Measurements from ENCODE around the gene CKS1B. TPM values are rescaled to one million over a fixed set of nuclear protein-coding genes. Genes with fewer than 3 reads are reported as not detected.

CKS1B gene
- total RNA-seq, 1 experiment from 2014 or later: 303 TPM

DNA sequence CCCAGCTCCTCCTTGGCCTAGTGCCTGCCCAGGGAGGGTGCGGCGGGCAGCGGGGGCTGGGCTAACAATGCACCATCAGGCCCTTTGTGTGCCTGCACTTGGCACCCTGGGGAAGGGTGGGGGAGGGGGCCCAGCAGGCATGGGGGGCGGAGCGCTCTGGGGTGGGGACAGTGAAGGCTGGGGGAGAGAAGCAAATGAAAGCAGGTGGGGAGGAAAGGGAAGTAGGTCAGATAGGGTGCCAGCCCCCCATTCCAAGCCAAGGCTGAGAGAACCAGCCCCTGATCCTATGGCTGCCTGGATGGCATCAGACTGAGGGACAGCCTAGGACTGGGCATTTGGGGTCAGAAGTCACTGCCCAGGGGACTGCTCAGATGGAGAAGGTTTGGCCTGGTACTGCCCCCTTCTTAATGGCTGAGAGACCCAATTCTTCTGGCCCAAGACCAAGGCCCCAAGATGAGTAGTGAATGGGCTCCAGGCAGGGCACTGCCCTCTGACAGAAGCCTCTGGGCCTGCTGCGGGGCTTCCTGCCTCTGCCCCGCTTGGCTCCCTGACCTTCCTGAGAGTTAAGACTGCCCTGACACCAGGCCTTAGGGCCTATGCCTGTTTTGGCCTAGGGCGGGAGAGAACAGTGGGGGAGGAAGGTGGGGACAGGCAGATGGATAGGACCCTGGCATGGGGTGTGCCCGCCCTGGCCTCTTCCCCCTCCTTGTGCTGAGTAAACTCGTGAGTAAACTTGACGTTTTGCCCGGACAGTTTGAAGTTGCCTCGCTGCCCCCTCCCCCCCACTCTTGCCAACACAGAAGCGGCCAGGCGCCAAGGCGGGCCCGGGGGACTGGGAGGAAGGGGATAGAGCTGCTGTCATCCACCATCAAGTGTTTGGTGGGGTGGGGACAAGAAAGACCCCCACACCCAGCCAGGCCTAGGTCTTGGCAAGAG is 30.9 kb downstream of the CKS1B start:
- H3K27ac ChIP-seq: no peak overlapping the region
- H3K4me1 ChIP-seq: no peaks in the 10 kb centered on the region
- no peaks in the 10 kb centered on the region for H3K9me3 ChIP-seq (replicated peaks)

DNA sequence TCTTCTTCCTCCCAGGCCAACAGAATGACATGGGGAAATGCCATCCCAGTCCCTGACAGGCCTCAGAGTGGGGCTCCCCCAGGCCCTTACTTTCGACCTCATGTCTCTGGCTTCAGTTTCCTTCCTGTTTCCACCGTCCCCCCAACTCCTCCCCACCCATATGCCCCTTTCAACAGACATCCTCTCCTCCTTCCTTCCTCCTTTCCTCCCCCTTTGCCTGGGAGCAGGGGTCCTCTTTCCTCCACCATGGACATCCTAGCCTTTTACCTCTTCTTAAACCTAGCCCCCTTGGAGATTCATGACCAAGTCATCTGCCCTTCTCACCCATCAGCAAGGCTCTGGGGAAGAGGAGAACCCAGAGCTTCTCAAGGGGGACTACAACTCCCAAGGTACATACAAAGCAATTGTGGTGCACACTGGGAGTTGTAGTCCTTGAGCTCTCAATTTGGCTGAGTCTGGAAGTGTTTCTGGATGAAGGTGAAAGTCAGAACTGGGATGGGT is 32.2 kb downstream of the CKS1B start:
- Histone ChIP-seq H3K27ac (no peak overlapping the region), H3K36me3 (no peaks in the 10 kb centered on the region), H3K4me3 (no peak overlapping the region), H3K27me3 (no peaks in the 10 kb centered on the region), H3K4me1 (no peaks in the 10 kb centered on the region), H3K9me3 (replicated peaks) (no peaks in the 10 kb centered on the region)
- peak; percentile 24 to 46 for DNase-seq

More for the DNA sequence above, 30.9 kb downstream of the CKS1B start:
- no peaks in the 10 kb centered on the region for H3K27me3 ChIP-seq
- no peaks in the 10 kb centered on the region for H3K36me3 ChIP-seq
- H3K4me3 ChIP-seq: no peak overlapping the region
- no peak for DNase-seq

DNA sequence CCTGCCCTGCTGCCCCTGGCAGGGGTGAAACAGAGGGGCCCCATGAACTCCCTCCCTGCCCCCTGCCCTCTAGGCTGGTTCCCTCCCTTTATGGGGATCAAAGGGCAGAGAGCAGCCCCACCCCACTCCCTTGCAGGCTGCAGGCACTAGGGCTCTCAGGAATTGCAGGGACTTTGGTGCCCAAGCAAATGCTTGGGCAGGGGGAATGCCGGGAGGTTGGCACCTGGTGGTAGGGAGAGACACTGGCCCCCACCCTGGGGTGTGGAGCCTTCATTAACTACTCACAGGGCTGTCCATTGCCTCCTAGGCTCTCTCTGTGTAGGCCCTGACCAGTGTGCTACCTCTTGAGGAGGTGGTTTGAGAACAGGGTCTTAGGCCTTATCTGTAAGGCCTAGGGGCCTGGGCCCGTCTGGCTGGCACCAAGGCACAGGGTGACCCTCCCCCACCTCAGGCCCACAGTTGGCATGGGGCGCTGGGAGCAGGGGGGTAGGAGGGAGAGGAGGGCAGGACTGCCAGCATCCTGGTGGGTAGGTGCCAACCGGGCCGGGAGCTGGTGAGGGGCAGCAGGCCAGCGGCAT is 32.9 kb downstream of the CKS1B start:
- no peaks in the 10 kb centered on the region for H3K27me3 ChIP-seq
- no peaks in the 10 kb centered on the region for H3K9me3 ChIP-seq (replicated peaks)
- no peaks in the 10 kb centered on the region for H3K4me1 ChIP-seq
- no peak overlapping the region for H3K4me3 ChIP-seq
- no peaks in the 10 kb centered on the region for H3K36me3 ChIP-seq
- H3K27ac ChIP-seq: no peak overlapping the region
- DNase-seq: no peak

DNA sequence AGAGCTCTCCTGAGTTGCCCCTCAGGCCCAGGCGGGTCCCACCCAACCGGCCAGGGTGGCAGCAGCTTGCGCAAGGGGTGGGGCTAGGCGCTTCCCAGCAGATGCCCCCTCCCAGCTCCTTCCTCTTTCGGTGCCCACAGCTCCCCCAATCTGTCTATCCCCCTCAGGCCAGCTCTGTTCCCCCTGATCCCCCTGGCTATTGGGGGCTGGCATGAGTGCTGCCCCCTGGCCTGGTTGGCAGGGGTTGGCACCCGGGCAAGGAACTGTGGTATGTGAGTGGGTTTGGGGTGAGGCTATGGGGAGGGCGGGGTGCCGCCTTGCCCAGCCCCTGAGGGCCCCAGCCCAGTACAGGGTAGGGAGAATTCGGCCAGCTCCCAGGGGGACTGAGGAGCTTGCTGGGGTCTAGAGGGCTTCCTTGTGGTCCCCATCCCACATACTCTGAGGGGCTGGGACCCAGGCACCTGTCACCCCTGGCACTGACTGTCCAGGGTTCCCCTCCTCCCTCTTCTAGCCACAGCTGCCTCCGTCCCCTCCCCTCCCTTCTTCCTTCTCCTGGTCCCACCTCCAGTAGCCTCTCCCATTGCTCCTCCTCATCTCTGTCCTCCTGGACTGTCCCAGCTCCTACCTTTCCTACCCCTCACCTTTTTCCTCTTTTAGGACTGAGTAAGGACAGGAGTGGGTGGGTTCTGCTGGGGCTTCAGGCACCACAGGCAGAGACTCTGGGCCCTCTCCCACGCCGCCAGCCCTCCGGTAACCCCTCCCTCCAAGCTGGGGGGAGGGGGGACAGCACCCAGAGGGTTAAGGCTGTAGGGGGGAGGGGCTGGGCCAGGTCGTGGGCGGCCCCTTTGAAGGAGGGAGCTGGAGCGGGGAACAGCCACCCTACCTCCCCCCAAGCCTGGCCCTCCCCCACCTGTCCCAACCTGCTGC is 33.8 kb downstream of the CKS1B start:
- Histone ChIP-seq H3K9me3 (replicated peaks) (no peaks in the 10 kb centered on the region), H3K27ac (no peak overlapping the region), H3K4me3 (no peak overlapping the region), H3K4me1 (no peaks in the 10 kb centered on the region), H3K36me3 (no peaks in the 10 kb centered on the region), H3K27me3 (no peaks in the 10 kb centered on the region)
- no peak for DNase-seq

DNA sequence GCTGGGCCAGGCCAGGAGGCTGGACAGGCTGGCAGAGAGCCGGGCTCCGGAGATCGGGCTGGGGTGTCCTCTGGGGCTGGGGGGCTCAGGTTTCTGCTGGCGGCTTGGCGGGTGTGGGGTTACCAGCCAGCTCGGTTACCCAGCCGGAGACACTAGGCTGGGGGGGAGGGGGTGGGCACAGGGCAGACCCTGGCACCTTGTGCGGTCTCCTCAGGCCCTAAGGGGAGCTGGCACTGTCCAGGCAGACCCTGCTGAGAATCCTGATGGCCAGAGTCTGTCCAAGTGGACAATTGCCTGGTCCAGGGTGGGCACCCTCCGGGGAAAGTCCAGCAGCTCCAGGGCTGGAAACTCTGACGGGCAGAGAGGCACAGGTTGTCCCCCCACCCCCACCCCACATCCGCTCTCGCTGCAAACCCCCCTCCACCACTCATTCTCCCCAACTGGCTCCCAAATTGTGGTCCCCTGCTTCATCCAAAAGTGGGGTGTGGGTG is 34.8 kb downstream of the CKS1B start:
- no peaks in the 10 kb centered on the region for H3K9me3 ChIP-seq (replicated peaks)
- no peaks in the 10 kb centered on the region for H3K27me3 ChIP-seq
- H3K4me3 ChIP-seq: no peak overlapping the region
- no peak overlapping the region for H3K27ac ChIP-seq
- no peak for DNase-seq
- H3K36me3 ChIP-seq: no peaks in the 10 kb centered on the region
- no peaks in the 10 kb centered on the region for H3K4me1 ChIP-seq

DNA sequence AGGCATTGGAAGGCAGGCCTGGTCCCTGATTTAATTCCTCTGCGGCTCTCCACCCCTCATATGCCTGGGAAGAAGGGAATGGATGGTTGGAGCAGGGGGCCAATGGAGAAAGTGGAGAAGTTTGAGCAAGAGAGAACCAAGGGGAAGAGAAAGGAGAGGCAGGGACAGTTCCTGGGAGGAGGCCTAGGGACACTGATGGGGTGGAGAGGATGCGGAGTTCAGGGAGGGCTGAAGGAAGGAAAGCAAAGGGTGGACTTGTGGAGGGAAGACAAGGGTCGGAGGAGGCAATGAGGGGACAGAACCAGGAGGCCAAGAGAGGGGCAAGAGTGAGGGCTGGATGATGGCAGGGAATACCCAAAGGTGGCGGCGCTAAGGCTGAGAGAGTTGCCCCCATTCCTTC is 35.3 kb downstream of the CKS1B start:
- DNase-seq: no peak
- Histone ChIP-seq H3K27ac (no peak overlapping the region), H3K4me1 (no peaks in the 10 kb centered on the region), H3K36me3 (no peaks in the 10 kb centered on the region), H3K4me3 (no peak overlapping the region), H3K27me3 (no peaks in the 10 kb centered on the region), H3K9me3 (replicated peaks) (no peaks in the 10 kb centered on the region)

DNA sequence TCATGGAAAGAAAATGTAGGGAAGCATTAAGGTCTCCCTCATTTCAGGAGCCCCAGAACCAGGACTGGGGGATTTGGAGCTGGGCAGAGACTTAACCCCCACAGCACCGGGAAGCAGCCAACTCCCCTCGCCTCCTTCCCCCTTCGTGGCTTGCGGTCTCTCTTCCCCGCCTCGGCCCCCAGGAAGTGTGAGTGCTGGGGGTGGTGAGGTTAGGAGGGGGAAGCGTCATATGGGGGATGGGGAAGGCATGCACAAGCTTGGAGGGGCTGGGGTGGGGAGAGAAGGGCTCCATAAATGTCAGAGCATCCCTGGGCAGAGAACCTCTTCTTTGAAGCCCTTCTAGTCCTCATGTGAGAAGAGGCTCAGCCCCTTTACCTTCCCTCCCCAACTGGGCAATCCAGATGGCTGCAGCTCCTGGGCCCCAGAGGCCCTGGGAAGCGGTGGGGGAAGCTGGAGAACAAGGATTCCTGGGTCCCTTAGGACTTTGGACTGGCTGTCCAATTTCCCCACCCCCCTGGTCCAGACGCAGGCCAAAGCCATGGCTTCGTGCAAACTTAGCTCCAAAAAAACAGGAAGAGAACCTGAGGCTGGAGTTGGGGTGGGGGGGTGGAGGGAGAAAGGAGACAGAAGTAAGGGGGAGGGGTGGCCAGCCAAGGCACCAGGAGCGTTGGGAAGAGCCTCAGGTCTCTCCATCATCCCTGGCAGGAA is 35.9 kb downstream of the CKS1B start:
- DNase-seq: no peak
- Histone ChIP-seq H3K9me3 (replicated peaks) (no peaks in the 10 kb centered on the region), H3K36me3 (no peaks in the 10 kb centered on the region), H3K27ac (no peak overlapping the region), H3K27me3 (no peaks in the 10 kb centered on the region), H3K4me3 (no peak overlapping the region), H3K4me1 (no peaks in the 10 kb centered on the region)

DNA sequence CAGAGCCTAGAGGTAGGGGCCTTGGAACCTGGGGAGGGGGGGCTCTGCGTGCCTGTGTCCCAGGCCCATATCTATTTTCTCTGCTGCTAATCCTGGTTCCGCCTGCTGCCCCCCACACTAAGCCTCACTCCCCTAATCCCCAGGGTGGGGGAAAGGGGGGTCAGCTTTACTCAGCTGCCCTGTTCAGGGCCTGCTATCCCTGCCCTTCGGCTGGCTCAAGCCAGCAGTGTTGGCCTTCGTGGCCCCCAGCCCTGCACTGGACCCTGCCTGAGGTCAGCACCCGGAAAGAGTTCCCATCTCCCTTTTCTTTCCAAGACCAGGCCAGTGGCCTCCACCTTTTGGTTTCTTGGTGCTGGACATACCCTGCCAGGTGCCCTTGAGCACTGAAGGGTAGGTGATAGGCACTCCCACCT is 36.5 kb downstream of the CKS1B start:
- Histone ChIP-seq H3K36me3 (no peaks in the 10 kb centered on the region), H3K9me3 (replicated peaks) (no peaks in the 10 kb centered on the region), H3K4me3 (no peak overlapping the region), H3K27ac (no peak overlapping the region), H3K27me3 (no peaks in the 10 kb centered on the region), H3K4me1 (no peaks in the 10 kb centered on the region)
- no peak for DNase-seq

DNA sequence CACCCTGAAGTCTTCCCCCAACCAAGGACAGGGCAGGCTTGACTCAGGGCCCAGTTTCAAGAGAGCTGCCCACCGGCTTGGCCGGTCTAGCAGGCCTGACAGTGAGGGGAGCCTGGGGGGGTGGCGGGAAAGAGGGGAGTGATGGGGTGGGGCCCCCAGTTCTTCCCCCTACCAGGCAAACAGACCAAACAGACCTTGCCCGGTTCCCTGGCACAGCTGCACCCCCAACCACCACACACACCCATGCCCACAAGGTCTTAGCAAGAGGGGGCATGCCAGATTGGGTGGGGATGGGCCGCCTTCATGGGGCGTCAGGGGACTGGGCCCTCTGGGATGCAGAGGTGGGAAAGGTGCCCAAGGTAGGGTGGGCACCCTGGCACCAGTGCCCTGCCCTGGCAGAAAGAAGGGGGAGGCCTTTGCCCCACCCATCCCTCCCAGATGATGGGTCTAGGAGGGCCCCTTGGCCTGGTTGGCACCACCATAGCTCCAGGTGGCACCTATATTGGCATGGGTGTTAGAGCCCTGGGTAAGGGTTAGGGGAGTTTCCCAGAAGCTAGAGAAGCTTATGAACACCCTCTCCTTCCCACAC is 37.0 kb downstream of the CKS1B start:
- H3K36me3 ChIP-seq: no peaks in the 10 kb centered on the region
- H3K27ac ChIP-seq: no peak overlapping the region
- DNase-seq: no peak
- H3K9me3 ChIP-seq (replicated peaks): no peaks in the 10 kb centered on the region
- no peak overlapping the region for H3K4me3 ChIP-seq
- peaks cover 1% of the 10 kb centered on the region; the same call in 1 of the 2 replicates for H3K4me1 ChIP-seq
- no peaks in the 10 kb centered on the region for H3K27me3 ChIP-seq

DNA sequence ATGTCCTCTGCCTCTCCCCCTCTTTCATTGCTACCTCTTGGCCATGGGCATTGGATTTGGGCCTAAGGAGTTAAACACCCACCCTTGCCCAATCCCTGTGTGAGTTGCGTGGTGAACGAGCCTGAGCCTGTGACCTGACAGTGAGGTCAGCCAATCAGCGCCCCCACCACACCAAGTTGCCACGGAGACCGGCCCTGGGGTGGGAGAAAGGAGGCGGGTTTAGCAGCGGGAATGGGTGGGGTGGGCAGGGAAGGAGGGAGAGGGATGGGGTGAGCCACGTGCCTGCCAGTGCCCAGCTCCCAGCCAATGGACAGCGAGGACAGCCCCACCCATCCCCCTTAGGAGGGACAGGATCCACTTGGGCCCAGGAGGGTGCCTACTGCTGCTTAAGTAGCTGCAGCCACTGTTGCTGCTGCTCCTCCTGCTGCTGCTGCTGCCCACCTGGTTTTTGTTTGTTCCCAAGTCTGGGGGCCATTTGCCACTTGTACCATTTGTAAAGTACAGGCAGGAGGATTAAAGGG is 37.6 kb downstream of the CKS1B start:
- no peaks in the 10 kb centered on the region for H3K36me3 ChIP-seq
- H3K4me1 ChIP-seq: peaks cover 6% of the 10 kb centered on the region
- DNase-seq: peak; percentile 50 to 53
- no peak overlapping the region for H3K27ac ChIP-seq
- no peaks in the 10 kb centered on the region for H3K27me3 ChIP-seq
- no peak overlapping the region for H3K4me3 ChIP-seq
- no peaks in the 10 kb centered on the region for H3K9me3 ChIP-seq (replicated peaks)

DNA sequence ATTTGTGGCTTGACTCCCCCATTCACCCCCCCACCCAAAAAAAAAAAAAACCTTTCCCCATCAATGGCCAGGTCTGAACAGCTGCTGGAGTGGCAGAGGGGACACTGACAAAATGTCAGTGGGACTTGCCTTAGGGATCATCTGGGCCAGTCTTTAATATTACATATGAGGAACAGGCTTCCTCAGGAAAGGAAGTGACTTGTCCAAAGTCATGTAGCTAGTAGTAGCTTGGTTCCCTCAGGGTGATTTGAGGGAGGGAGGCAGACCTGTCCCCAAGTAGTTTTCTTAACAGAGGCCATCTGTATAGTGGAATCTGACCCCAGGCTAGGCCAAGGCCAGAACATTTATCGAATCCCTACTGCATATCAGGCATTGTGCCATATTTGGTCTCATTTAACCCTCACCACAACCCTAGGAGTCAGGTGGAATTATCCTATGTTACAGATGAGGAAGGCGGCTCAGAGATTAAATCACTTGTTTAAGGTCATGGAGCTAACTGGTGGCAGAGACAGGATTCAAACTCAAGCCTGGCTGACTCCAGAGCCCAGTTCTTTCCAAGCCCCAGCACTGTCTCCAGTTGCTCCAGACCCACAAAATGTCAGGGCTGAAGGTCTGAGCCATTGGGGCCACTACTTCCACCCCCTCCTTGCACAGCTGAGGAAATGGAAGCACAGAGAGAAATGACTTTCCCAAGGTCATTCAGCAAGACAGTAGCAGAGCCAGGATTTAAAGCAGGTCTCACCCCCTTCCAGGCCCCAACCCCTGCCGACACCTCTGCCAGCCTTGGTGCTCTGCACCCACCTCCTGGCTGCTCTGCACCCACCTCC is 38.5 kb downstream of the CKS1B start:
- Histone ChIP-seq H3K27me3 (no peaks in the 10 kb centered on the region), H3K36me3 (no peaks in the 10 kb centered on the region), H3K4me3 (no peak overlapping the region), H3K9me3 (replicated peaks) (no peaks in the 10 kb centered on the region), H3K27ac (no peak overlapping the region), H3K4me1 (peaks cover 6% of the 10 kb centered on the region)
- DNase-seq: no peak

DNA sequence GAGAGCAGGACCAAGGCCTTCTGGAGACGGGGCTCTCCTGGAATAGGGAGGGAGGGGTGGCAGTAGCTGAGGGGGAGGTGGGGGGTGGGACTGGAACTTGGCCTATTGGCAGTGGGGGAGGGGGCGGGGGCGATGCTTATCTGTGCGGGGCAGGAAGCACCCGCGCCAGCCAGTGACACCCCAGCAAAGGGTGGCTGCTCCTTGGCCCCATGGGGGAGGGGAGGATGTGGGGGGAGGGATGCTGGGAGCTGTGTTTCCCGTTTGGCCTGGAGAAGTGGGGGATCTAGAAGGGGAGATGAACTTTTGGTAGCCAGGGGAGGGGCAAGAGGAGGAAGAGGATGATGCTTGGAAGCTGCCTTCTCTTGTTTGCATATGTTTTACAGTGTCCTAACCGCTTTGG is 39.2 kb downstream of the CKS1B start:
- Histone ChIP-seq H3K9me3 (replicated peaks) (no peaks in the 10 kb centered on the region), H3K4me1 (peaks cover 6% of the 10 kb centered on the region), H3K4me3 (no peak overlapping the region), H3K36me3 (no peaks in the 10 kb centered on the region), H3K27me3 (no peaks in the 10 kb centered on the region), H3K27ac (no peak overlapping the region)
- no peak for DNase-seq

All from SJCRH30 (cell line).